GM19035 (cell line): ENCODE data around the gene PROK1.

Experiments
- ATAC-seq: cut with Tn5 transposase; IDR thresholded peaks from one replicate; pipeline ENCODE4 v1.9.1; 2021; ENCODE audit not compliant: unreplicated experiment

PROK1 gene

DNA sequence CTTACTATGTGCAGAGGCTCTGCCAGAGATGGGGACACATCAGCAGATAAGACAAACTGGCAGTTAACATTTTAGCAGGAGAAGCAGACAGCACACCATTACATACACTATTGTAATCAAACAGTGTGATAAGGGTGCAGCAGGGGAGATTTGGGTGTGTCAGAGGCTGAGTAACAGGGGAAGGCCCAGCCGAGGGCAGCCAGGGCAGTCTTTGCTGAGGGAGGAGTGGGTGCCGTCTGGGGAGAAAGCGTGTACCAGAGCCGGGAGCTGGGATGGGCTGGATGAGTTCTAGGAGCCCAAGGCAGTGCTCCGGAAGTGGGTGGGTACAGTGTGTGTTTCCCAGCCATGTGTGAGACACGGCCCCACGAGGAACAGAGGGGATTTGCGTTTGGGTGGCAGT lies 36.8 kb downstream of the PROK1 start:
- no peak for ATAC-seq

GRCh38 chr1:110488161-110488560 lies 37.2 kb downstream of the PROK1 start:
- ATAC-seq, result no peak

DNA sequence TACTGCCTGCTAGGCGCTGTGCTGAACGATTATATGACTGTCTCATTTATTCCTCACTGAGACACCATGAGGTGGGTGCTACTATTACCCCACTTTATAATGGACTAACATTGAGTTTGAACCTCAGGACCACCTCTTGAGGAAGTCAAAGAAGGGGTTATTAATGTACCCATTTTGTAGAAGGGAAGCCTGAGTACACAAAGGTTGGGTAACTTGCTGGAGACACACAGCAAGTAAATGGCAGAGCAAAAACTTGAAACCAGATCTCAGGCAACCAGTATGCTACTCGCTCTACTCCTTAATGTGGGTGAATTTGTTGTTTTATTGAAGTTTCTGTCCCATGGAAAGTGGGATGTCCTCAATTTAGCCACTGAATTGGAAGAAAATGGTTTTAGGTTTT lies 37.9 kb downstream of the PROK1 start:
- ATAC-seq, result no peak

DNA sequence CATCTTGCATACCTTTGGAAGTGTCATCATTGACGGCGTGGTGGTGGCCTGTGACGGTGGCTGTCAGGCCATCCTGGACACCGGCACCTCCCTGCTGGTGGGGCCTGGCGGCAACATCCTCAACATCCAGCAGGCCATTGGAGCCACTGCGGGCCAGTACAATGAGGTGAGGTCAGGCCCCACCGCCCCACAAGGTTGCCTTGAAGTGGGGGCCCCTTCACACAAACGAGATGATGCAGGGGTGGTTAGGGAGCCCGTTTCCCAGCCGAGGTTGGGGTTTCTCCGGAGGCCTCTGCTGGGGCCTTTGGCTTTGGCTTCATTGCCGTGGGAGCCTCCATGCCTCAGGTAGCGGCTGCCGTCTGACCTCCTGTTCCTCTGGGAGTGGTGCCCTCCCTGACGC lies 38.5 kb downstream of the PROK1 start:
- ATAC-seq, result no peak

DNA sequence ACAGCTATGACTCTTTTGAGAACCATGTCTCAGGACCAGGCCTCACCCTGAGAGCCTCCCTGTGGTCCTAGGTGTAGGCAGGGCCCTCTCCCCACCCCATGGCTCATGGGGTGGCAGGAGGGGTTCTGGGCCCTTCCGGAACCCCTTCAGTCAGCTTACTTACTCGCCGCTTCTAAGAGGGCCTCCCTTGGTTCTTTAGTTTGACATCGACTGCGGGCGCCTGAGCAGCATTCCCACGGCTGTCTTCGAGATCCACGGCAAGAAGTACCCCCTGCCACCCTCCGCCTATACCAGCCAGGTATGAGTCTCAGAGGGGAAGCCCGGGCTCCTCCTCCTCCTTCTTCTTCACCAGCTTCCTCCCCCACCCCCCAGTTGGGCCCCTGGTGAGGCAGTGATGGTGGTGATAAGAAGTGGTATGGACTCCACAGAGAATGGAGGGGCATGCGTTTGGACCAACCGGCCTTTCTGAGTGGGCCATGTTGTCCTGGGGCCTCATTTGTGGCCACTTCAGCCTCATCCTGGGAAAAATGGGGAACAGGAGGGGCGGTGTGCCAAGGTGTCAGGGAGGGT lies 39.1 kb downstream of the PROK1 start:
- ATAC-seq, result no peak

DNA sequence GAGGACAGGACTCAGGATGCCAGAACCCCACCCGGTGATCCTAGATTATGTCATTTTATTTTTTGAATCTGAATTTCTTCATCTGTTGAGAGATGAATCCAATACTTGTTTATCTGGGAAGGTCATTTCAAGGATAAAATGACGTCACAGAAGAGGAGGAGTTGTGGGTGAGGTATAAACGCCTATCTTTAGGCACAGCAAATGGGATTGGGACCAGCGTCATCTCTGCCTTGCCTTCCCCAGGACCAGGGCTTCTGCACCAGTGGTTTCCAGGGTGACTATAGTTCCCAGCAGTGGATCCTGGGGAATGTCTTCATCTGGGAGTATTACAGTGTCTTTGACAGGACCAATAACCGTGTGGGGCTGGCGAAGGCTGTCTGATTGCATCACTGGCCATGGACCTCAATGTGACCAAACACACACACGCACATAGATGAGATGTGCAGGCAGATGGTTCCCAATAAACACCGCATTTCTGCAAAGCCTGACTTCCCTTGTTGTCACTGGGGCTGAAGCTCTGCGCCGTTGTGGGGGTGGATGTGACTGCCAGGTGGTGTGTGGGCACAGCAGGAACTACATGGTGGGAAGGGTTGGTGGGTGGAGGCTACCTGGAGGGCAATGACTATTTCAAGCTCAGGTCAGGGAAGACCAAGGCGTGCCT lies 40.0 kb downstream of the PROK1 start:
- ATAC-seq, result no peak

DNA sequence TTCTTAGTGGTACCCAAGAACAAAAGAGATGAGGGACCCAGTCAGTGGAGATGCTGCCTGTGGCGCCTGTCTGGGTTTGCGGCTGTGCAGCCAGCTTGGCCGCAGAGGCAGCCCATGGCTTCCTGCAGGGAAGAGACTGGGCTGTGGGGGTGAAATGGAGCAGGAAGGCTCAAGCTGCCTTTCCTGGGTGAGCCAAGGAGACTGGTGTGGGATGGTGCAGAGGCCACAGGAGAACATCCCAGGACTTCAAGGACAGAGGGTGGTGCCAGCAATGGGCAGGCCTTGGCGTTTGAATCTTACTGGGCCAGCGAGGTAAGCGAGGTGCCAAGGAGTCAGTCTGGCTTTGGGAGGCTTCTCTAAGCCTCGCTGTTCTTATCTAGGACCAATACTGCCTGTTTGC lies 41.6 kb downstream of the PROK1 start:
- no peak for ATAC-seq

- ATAC-seq, result no peak
Measured at GRCh38 chr1:110493059-110493699, 42.2 kb downstream of the PROK1 start.

DNA sequence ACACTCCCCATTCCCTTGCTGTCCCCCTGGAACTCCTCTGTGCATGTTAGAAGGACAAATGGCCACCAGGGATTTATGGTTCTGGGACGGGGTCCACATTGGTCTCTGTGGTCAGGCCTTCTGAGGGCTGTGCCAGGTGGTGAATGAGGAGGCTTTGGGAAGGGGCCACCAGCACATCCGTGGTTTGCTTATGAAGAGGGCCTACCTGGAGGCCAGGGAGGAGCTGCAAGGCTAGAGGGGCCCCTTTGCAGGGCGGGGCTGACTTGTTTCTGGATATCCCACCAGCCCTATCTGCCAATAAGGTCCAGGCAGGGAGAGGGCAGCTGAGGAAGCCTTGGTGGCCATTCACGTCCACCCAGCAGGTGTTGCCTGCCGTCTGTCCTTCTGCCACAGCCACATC lies 43.1 kb downstream of the PROK1 start:
- no peak for ATAC-seq

- ATAC-seq, result no peak
Measured at GRCh38 chr1:110494522-110495406, 43.8 kb downstream of the PROK1 start.

DNA sequence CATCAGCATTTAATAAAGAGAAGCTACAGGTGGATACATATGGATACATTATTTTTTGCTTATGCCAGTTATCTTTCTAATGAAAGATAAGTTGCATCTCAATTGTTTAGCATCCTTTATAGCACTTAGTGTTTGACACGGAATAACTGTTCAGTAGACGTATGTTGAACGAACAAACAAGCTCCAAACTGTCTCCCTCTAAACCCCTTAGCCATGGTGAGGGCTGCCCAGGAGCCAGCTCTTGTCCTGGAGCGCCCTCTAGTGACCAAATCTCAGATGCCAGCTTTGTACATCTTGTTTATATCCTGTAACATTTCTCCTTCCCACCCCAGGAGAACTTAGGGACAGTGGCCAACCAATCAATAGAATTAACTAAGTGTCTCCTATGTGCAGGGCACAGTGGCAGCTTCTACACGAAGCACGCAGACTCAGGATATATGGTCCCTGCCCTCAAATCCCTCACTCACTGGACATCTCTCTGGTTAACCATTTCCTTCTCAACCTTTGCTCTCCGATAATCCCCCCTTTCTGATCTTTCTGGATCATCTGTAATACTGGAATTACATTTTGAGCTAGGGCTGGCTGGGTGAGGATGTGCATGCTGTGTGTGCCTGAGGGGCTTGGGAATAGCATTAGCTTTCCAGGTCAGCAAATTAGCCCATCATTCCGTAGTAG lies 45.1 kb downstream of the PROK1 start:
- peak; percentile 53 for ATAC-seq

DNA sequence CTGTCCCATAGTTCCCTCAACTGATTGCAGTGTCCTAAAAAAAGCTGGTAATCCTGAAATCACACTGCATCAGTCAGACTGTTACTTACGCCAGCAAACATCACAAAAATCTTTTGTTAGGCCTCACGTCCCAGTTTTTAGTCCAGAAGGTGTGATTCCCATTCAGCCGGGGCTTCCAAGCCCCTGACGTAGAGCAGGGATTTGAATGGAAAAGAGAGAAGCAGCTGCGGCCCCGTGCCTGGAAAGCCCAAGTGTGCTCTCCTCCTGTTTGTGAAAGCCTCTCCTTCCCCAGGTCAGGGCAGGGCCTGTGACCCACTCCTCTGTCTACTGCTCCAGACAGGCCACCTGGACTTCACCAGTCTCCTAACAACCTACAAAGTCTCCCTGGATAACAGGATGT lies 47.3 kb downstream of the PROK1 start:
- ATAC-seq, result no peak

DNA sequence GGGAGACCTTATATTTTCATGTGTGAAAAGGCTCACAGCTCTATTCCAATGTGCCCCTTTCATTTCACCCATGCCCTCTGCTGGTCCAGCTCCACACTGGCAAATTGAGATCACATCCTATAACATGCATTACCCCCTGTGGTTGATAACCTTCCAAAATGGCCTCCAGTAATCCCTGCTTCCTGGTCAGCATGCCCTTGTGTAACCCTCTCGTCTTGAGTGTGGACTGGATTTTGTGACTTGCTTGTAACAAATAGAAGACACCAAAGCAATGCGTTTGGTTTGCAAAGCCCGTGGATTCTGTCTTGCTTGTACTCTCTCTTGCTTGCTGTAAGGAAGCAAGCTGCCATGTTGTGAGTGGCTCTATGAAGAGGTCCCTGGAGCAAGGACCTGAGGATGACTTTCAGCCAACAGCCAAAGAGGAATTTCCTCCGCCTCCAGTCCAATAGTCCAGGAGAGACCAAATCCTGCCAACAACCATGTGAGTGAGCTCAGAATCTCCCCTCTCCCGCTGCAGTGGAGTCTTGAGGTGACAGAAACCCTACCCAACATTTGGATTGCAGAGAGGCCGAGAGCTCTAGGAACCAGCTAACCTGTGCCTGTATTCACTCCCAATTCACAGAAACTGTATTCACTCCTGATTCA lies 50.7 kb downstream of the PROK1 start:
- ATAC-seq, result no peak

DNA sequence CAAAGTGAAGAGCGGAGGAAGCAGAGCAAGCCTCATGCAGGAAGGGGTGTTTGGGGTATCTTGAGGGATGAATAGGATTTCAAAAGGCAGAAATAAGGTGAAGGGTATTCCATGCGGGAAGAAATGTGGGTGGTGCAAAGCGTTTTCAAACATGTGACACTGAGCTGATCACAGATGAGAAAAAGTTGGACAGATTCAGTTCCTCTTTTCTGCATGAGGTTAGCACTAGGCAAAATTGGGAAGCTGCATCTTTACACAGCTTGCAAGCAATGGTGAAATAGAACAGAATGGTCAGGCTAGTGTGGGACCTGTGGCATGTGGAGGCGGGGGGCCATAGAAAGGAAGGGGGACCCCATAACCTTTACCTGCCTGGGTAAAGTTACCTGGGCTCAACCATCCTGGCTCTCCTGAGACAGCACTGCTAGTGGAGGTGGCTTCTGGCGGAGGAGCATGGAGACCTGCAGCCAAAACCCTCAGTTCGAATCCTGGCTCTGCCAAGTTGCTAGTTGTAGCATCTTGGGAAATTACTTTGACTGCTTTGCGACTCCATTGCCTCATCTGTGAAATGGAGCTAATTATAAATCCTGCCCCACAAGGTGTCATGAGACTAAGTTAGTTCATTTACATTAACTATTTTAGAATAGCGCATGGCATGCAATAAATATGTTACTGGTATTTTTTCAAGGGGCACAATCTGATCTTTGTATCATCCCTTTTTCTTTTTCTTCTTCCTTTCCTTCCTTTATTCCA lies 51.6 kb downstream of the PROK1 start:
- ATAC-seq, result no peak

DNA sequence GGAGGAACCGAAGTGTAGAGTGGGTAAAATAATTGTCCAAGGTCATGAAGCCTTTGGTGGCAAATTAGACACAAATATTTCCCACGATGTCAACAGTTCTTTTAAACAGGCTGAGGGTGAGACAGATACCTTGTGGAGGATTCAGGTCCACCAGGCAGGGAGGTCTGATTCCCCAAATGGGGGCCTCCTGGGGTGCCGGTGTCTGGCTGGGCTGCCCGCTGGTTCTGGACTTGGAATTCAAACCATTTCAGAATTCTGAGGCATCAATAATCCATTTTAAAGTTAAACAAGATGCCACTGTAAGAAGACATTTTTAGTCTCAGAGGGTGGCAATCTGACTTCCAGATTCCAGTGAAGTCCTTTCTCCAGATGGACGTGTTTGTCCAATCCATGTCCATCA lies 52.5 kb downstream of the PROK1 start:
- no peak for ATAC-seq

DNA sequence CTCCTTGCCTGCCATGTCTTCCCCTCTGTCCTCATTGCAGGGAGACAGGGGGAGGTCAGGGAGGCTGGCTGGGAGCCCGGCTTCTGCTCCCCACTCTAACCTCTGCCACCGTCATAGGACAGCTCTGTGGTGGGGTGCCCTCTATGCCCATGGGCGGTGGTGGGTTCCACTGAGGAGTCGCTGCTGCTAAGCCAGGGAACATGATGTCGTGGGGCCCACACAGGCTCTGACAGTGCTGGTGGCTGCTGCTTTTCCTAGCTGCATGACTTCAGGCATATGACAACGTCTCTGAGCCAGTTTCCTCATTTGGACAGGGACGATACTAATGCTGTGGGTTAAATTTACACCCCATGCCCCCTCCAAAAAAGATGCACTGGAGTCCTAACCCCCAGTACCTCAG lies 53.3 kb downstream of the PROK1 start:
- ATAC-seq, result no peak

- no peak for ATAC-seq
Measured at GRCh38 chr1:110505596-110505995, 54.6 kb downstream of the PROK1 start.

DNA sequence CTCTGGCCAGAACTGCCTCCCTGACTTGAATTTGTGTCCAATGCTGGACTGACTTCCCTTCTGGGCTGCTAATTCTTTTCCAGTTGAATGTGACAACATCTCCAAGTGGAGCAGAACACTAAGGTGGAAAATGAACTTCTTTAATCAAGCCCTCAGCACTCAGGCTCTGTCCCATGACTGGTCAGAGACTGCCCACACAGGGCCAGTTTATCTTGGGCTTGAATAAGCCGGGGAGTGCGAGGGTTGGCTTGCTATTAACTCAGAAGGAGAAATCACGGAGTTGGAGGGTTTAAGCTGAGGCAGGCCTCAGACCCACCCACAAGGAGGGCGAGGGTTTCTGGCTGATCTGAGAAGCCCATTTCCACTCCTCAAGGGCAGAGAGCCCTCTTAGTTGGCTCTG lies 55.6 kb downstream of the PROK1 start:
- ATAC-seq, result no peak
